Loucy (cell line): ENCODE data around the gene CDK7.
"Not testable (repeated sequence)": the region's sequence is repeated elsewhere in the genome, so short reads cannot be mapped to it uniquely, and the experiment has no call there.

Experiments used
- EZH2phosphoT487 ChIP-seq: fragments of 200-600 bp; IDR thresholded peaks from 2 replicates; pipeline ENCODE4 v1.6.1; 2018; ENCODE audit warnings: antibody characterized with exemption, mild to moderate bottlenecking, moderate library complexity, borderline replicate concordance
- TF ChIP-seq, protein P1 (sequence below): fragments of 200-600 bp; sonication (generic); conservative IDR thresholded peaks from 2 replicates; pipeline ENCODE4 v1.5.1; 2014; ENCODE audit warnings: mild to moderate bottlenecking, antibody characterized with exemption, low read length

DNA sequence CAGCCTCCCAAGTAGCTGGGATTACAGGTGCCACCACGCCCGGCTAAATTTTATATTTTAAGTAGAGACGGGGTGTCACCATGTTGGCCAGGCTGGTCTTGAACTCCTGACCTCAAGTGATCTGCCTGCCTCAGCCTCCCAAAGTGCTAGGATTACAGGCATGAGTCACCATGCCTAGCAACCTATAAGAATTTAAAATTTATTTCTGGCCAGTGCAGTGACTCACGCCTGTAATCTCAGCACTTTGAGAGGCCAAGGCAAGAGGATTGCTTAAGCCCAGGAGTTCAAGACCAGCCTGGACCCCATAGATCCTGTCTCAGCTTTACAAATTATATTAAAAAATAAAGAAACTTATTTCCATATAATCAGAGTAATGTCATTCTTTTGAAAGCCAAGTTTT lies 21.3 kb downstream of the CDK7 start:
- TF ChIP-seq, protein P1, sequence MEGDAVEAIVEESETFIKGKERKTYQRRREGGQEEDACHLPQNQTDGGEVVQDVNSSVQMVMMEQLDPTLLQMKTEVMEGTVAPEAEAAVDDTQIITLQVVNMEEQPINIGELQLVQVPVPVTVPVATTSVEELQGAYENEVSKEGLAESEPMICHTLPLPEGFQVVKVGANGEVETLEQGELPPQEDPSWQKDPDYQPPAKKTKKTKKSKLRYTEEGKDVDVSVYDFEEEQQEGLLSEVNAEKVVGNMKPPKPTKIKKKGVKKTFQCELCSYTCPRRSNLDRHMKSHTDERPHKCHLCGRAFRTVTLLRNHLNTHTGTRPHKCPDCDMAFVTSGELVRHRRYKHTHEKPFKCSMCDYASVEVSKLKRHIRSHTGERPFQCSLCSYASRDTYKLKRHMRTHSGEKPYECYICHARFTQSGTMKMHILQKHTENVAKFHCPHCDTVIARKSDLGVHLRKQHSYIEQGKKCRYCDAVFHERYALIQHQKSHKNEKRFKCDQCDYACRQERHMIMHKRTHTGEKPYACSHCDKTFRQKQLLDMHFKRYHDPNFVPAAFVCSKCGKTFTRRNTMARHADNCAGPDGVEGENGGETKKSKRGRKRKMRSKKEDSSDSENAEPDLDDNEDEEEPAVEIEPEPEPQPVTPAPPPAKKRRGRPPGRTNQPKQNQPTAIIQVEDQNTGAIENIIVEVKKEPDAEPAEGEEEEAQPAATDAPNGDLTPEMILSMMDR, result not testable (repeated sequence)
- not testable (repeated sequence) for TF ChIP-seq EZH2phosphoT487
